GM19452 (cell line): ENCODE results near the gene CIRBP.
A peak's percentile ranks its signal among the peaks of the same experiment; 100 is the strongest.
"Not testable (repeated sequence)": the region's sequence is repeated elsewhere in the genome, so short reads cannot be mapped to it uniquely, and the experiment has no call there.

Experiments used
- ATAC-seq: cut with Tn5 transposase; IDR thresholded peaks from one replicate; pipeline ENCODE4 v1.9.1; 2021; ENCODE audit not compliant: unreplicated experiment

The CIRBP gene

DNA sequence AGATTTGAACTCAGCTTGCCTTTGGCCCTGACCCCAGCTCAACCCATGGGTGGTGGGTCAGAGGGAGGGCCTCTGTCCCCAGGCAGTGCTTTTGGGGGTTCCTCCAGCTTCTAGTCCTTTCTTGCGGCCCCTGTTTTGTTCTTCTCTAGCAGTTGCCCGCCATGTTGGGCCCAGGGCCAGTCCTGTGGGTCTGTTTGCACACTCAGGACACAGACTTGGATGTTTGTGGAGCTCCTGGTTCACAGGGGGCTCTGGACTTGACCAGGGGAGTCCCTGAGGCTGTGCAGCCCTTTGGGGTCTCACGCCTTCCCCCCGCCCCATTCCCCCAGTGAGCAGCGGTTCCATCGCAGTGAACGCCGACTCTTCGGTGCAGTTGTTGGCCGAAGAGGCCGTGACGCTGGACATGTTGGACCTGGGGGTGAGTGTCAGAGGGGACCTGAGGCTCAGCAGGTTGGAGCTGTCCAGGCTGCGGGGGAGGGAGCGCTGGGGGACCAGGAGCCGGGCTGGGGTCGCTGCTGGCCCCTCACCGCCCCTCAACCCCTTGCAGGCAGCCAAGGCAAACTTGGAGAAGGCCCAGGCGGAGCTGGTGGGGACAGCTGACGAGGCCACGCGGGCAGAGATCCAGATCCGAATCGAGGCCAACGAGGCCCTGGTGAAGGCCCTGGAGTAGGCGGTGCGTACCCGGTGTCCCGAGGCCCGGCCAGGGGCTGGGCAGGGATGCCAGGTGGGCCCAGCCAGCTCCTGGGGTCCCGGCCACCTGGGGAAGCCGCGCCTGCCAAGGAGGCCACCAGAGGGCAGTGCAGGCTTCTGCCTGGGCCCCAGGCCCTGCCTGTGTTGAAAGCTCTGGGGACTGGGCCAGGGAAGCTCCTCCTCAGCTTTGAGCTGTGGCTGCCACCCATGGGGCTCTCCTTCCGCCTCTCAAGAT lies 25.1 kb upstream of the CIRBP start:
- no peak for ATAC-seq

DNA sequence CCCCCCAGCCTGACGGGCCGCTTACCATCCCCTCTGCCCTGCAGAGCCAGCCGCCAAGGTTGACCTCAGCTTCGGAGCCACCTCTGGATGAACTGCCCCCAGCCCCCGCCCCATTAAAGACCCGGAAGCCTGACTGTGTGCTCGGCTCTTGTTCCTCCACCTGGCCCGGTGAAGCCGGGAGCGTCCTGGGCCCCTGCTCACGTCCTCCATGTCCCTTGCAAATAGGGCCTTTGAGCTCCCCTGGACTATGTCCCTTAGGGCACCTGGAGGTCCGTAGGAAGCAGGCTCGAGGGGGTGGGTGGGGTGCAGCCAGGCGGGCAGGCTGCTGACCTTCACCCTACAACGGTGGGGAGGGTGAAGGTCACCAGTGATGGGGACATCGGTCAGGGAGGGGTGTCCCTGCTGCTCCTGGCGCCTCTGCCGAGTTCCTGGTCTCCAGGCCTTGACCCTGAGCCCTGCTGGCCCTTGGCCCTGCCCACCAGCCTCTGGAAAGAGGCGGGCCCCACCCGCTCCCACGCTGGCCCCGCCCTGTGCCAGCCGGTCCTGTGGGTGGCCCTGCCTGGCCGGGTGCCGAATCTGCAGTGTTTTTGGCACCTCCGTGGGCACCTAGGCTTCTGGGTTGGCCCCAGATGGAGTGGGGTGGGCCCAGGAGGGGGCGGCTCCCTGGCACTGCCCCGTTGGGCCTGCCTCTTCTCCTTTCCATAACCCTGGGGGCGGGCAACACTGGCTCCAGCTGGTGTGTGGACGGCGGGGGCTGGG lies 24.3 kb upstream of the CIRBP start:
- no peak for ATAC-seq

DNA sequence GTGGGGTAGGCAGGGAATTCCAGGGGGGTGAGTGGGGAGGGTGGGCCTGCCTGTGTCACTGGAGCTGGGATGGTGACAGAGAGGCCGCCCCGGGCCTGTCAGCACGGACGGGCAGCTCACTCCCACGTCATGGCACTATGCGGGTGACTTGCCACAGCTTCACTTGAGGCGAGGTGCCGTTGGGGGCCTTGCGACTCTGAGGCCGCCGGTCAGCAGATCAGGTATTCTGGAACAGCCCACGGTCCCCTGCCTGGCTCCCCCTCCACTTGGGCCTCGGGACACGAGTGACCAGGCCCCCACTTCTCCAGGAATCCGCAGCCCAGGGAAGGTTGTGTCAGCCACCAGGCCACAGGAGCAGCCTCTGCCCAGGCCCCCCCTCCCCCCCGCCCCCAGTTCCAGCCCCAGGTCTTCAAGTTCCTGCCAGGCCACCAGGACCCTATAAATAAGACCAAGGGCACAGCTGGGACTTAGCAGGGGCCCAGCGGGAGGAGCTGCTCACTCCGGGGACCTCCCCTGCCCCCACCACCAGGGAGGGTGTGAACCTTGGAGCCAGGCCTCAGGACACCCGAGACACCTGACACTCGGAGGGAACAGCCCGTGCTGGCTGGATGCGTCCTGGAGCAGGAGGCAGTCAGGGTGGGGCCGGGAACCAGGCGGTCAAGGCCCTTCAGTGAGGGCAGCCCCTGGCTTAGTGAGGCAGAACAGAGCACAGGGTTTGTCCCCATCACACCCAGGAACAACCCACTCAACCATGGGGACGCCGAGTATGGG lies 23.5 kb upstream of the CIRBP start:
- ATAC-seq: no peak

DNA sequence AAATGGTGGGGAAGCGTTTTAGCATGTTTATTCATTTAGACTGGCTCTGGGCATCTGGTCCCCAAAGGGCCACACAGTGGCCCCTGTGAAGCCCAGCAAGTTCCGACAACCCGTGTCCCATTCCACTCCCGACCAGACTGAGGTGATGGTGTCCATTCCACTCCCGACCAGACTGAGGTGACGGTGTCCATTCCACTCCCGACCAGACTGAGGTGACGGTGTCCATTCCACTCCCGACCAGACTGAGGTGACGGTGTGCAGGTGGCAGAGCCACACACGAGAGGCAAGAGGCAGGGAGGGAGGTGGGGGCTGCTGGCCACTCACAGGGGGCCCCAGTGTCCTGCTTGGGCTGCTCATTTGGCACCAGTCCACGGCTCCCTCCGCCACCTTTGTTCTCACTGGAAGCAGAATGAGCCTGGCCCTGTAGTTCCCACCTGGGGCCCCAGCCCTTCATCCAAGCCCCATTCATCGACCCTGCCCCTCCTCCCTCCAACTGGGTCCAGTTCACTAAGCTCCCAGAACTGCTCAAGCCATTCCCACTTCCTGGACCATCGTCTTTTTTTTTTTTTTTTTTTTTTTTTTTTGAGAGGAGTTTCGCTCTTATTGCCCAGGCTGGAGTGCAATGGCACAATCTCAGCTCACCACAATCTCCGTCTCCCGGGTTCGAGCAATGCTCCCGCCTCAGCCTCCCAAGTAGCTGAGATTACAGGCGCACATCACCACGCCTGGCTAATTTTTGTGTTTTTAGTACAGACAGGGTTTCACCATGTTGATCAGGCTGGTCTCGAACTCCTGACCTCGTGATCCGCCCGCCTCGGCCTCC lies 22.7 kb upstream of the CIRBP start:
- not testable (repeated sequence) for ATAC-seq

DNA sequence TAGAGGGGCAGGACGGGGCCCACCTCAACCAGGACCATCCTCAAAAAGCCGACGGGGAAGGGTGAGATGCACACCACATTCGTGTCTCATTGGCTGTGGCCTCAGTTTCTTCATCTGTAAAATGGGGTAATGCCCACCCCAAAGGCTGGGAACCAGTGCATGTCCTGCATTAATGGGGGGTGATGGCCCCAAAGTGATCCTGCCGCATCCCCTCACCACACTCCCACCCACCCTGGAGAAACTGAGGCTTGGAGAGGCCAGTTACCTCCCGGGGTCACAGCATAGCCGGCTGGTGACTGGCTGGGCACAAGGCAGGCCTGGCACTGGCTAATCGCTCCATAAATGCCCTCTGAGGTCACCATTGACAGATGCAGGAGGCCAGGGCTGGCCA lies 21.4 kb upstream of the CIRBP start:
- no peak for ATAC-seq

DNA sequence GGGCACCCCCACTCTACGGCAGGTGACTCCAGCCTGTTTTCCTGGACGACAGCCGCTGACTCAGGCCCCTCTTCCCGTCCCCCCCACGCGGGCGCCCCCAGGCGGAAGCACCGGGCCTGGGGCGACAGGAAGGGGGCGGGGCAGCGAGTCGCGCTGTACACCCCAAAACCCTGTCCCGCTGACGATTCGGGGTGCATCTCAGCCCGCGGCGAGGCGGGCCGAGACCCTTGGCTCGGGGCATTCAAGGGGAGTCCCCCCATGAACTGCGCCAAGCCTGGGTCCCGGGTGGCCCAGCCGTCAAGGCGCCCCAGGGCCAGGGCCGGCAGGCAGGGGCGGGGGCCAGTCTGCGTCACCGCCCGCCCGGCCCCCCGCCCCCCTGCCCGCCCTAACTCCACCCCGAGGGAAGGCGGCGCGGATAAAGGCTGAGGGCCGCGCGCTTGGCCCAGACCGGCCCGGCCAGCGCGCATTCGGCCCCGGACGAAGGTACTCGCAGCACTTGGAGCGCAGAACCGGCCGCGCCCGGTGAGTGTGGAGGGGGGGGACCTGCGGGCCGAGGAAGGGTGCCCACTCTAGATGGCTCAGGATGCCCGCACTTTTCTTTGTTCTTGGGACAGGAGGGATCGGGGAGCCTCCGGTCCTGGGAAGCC lies 20.9 kb upstream of the CIRBP start, which contains the start of gene MIDN:
MIDN (plus strand) TSS at position 445 of the 647 bp plus-strand sequence. CDS start 1,714 bp downstream, outside the sequence.
- ATAC-seq: peak; percentile 15

DNA sequence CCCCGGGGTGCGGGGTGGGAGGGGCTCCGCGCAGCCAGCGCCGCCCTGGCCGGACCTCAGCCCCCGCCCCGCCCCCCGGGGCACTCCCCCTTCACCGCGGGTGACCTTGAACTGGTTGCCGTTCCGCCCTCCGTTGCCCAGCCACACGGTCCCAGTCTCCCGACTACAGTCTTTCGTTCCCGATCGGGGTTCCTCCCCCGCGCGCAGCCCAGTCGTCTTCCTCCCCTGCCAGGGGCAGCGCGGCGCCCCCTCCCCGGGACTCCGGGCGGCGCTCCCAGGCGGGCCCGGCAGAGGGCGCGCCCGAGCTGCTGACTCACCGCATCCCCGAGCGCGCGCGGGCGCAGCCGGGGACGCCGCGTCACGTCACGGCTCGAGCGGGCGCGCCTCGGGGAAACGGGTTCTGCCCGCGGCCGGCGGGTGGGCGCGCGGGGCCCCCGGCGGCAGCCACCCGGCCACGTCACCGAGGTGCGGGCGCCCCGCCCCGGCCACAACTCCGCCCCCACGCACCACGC lies 20.3 kb upstream of the CIRBP start:
- peak; percentile 24 for ATAC-seq

DNA sequence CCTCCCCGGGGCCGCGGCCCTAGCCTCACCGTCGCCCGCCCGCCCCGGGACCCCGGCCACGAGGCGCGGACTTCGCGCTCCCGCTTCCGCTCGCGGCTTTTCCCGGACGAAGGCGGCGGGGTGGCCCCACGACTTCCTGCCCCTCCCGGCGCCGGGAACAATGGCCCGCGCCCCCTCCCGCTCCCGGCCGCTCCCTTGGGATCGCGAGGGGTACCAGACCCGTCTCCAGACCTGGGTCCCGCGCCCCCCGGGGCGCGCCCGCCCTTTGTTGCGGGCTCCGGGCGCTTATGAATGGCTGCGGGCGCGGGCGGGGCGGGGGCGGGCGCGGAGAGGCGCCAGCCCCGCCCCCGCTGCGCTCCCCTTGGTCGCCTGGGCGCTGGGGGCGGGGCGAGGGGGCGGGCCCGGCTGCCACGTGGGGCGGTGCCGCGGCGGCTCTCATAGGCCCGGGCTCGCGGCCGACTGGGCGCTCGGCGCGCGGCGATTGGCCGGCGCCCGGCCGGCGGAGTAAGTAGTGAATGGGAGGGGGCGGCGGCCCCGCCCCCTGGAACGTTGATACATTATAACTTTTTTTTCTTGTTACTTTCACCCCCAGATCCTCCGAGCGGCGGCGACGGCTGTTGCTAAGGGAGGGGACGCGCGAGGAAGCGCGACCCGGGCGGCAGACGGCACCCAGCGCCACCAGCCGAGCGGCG lies 19.7 kb upstream of the CIRBP start:
- ATAC-seq: peak; percentile 42

DNA sequence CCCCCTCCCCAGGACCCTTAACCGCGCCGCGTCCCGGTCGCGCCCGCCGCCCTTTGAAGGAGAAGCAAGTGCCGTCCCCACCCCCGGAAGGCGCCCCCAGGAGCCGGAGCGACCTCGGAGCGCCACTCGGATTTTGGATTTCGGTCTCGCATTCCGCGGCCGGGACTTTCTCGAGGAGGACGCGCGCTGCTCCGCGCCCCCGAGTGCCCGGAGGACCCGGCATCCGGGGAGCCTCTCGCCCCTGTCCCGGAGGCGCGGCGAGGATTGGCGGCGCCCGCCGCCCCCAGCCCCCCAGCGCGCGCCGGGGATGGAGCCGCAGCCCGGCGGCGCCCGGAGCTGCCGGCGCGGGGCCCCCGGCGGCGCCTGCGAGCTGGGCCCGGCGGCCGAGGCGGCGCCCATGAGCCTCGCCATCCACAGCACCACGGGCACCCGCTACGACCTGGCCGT lies 19.1 kb upstream of the CIRBP start:
- no peak for ATAC-seq

DNA sequence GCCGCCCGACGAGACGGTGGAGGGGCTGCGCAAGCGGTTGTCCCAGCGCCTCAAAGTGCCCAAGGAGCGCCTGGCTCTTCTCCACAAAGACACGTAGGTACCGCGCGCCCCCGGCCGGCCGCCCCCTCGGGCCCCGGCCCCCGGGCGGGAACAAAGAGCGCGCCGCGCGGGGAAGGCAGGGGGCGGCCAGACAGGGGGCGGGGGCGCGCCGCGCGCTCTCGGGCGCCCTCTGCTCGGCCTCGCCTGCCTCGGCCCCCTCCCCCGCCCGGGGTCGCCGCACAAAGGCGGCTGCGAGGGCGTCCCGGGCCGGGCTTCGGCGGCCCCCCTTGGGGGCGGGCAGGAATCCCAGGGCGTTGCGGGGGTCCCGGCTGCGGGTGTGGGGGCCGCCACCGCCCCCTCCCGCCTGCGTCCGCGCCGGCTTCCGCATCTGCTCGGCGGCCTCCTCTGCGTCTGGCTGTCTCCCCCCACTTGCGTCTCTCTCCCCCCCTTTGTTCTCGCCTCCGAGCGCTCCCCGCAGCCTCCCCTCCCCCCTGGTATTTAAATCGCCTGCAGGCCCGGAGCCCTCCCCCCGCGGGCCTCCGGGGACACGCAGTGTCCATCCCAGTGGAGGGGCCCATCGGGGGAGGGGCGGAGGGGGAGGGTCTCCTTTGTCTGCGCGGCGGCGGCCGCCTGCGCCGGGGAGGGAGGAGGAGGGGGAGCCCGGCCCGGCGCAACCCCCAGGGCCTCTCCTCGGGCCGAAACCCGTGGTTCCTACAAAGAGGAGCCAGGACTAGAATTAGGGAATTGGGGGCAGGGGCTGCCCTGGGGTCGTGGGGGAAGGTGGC lies 18.5 kb upstream of the CIRBP start:
- no peak for ATAC-seq

DNA sequence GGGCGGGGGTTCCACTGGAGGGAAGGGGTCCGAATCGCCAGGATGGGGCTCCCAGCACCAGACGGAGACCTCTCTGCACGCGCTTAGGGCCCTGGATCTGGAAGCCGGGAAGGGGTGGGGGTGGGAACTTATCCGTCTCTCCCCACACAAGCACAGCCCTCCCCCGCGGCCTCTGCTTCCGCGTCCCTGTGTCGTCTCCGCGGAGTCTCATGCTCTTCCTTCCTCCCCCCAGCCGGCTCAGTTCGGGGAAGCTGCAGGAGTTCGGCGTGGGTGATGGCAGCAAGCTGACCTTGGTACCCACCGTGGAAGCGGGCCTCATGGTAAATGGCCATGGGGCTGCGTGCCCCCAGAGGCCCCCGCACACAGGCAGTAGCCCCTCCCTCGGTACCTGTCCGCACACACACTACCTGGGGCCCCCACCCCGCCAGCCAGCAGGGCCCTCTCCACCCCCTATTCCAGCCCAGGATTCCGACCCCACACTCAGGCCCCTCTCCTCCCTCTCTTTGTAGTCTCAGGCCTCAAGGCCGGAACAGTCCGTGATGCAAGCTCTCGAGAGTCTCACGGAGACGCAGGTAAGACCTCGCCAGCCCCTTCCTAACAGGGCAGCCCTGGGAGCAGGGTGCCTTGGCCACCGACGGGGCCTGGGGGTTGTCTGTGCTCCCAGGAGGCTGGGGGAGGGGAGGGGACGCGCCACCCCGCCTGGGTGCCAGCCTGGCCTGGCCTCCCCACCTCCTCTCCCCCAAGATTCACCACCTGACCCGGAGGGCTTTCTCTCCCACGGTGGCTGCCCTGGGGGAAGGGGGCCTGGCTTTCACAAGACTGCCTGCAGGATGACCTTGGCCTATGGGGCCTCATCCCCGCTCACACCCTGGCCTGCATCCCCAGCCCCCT lies 17.6 kb upstream of the CIRBP start:
- no peak for ATAC-seq

DNA sequence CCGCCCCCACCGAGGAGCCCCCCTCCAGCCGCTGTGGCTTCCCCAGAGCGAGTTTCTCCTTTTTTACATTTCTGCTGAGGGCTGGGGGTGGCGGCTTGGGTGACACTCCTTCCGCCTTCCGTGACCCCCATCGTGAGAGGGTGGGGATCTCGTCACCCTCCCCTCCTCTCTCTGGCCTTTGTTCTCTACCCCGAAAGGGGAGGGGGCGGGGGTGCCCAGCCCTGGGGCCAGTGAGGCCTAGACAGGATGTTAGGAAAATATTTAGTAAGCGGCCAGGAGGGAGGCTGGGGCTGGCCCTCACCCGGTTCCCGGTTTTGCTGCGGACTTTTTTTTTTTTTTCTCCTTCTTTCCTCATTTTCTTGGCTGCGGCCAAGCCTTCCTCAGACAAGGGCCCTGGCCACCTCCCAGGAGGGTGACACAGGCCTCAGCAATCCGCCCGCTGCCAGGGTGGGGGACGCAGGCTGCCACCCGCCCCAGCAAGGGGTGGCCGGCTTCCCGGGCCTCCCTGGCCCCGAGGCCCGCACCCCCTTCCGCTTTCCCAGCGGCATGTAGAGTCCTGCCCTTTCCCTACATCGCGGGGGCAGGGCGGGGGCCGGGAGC lies 16.8 kb upstream of the CIRBP start:
- no peak for ATAC-seq

DNA sequence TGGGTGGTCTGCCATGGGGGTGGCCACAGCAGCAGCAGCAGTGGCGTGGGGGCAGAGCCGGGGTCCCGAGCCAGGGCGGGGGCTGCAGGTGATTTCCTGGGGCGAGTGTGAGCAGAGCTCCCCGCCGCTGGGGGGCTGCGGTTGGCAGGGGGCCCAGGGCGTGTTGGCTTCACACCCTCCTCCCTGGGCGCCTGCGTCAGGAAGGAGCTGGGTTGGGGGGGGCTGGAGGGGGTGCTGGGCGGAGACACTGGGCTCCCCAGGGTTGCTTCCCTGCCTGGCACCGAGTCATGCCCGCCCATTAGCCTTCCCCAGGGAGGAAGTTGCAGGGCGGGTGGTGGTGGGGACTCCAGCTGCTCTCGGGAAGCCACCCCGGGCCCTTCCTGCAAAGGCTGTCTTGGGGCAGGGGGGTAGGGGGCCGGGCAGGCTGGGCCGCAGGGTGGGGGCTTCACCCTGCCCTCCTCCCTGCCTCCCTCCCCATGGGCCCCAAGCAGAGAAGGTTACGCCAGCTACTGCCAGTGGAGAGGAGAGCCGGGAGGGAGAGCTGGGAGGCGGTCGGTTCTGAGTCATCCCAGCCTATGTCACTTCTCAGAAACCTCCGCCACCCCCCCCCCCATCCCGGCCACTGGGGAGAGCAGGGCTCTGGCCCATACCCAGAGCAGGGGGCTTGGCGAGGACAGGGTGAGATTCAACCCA lies 16.2 kb upstream of the CIRBP start:
- ATAC-seq: no peak

DNA sequence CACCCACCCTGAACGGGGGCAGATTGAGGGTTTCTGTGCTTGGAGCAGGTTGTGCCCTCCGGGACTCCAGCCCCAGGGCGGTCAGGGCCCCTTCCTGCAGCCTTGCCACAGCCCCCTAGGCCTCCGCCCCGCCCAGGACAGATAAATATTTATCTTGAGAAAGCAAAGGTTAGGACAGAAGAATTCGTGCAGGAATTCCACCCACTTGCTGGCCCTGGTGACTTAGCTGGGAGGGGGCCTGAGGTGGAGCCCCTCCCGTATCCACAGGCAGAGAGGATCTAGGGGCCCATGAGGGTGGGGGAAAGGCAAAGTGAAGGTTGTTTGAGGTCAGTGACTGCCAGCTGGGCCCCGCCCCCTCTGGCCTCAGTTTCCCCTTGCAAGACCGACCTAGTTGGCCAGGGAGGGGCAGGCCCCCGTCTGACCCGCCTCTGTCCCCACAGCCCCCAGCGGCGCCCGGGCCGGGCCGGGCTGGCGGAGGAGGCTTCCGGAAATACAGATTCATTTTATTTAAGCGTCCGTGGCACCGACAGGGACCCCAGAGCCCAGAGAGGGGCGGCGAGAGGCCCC lies 15.5 kb upstream of the CIRBP start:
- ATAC-seq: no peak

DNA sequence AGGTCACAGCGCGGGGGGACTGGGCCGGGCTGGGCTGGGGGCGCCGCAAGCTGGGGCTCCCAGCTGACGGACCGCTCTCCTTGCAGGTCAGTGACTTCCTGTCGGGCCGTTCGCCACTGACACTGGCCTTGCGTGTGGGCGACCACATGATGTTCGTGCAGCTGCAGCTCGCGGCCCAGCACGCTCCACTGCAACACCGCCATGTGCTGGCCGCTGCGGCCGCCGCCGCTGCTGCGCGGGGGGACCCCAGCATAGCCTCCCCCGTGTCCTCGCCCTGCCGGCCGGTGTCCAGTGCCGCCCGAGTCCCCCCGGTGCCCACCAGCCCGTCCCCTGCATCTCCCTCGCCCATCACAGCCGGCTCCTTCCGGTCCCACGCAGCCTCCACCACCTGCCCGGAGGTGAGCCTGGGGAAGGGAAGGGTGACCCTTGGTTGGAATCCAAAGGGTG lies 15.0 kb upstream of the CIRBP start:
- no peak for ATAC-seq
